Skin of body (tissue), 2 donors: ENCODE measurements around the gene ATR. TPM values are rescaled to one million over a fixed set of nuclear protein-coding genes. Genes with fewer than 3 reads are reported as not detected.
"Not testable (repeated sequence)": the region's sequence is repeated elsewhere in the genome, so short reads cannot be mapped to it uniquely, and the experiment has no call there.

Source experiments
- DNase-seq: peaks from one replicate; lab custom pipeline; 2025; lab: John Stamatoyannopoulos, UW
- total RNA-seq: library from RNA; depleted of rRNA; stranded (reverse); fragments of >200 nt; gene quantifications from one replicate; pipeline ENCODE4 v1.2.3, GENCODE V29; 2014

ATR gene
- total RNA-seq, 1 donor from 2014 or later: 31.2 TPM

GRCh38 chr3:142595141-142595540 is 16.6 kb upstream of the ATR start:
- no peak for DNase-seq

GRCh38 chr3:142592268-142592667 is 13.7 kb upstream of the ATR start:
- DNase-seq: not testable (repeated sequence)

- no peak for DNase-seq
Observed at GRCh38 chr3:142588703-142589102, 10.2 kb upstream of the ATR start.

- DNase-seq: peak; percentile 8
Observed at GRCh38 chr3:142586803-142587406, 8.4 kb upstream of the ATR start.

GRCh38 chr3:142581070-142581469 is 2.5 kb upstream of the ATR start:
- DNase-seq: not testable (repeated sequence)

- no peak for DNase-seq
Observed at GRCh38 chr3:142580061-142580423, 1.5 kb upstream of the ATR start.

- no peak for DNase-seq
Observed at GRCh38 chr3:142577696-142578328, 721 bp downstream of the ATR start.

- no peak for DNase-seq
Observed at GRCh38 chr3:142576792-142577191, 1.7 kb downstream of the ATR start.

GRCh38 chr3:142574665-142575064 is 3.9 kb downstream of the ATR start:
- DNase-seq: no peak

- not testable (repeated sequence) for DNase-seq
Observed at GRCh38 chr3:142574223-142574622, 4.3 kb downstream of the ATR start.

GRCh38 chr3:142569422-142569821 is 9.1 kb downstream of the ATR start:
- not testable (repeated sequence) for DNase-seq

- DNase-seq: no peak
Observed at GRCh38 chr3:142568393-142569017, 10.0 kb downstream of the ATR start.

GRCh38 chr3:142566096-142566495 is 12.4 kb downstream of the ATR start:
- no peak for DNase-seq

GRCh38 chr3:142563496-142563997 is 15.0 kb downstream of the ATR start:
- DNase-seq: no peak

GRCh38 chr3:142560118-142560517 is 18.4 kb downstream of the ATR start:
- DNase-seq: no peak

GRCh38 chr3:142553741-142554140 is 24.8 kb downstream of the ATR start:
- DNase-seq: no peak

- DNase-seq: not testable (repeated sequence)
Observed at GRCh38 chr3:142552579-142552978, 26.0 kb downstream of the ATR start.

GRCh38 chr3:142549986-142550385 is 28.5 kb downstream of the ATR start:
- DNase-seq: no peak

- no peak for DNase-seq
Observed at GRCh38 chr3:142543307-142543706, 35.2 kb downstream of the ATR start.

GRCh38 chr3:142542054-142542453 is 36.5 kb downstream of the ATR start:
- no peak for DNase-seq

- no peak for DNase-seq
Observed at GRCh38 chr3:142536519-142536918, 42.0 kb downstream of the ATR start.

- no peak for DNase-seq
Observed at GRCh38 chr3:142534543-142534942, 44.0 kb downstream of the ATR start.

- no peak for DNase-seq
Observed at GRCh38 chr3:142530296-142530695, 48.2 kb downstream of the ATR start.
